ENCODE data around the gene ST6GALNAC1. TPM values are rescaled to one million over a fixed set of nuclear protein-coding genes. Genes with fewer than 3 reads are reported as not detected.

Gene ST6GALNAC1
- total and polyA plus RNA-seq, 8 donors: 2.1 to 46.0 (median 3.4) TPM

GRCh38 chr17:76684756-76685155 is 41.2 kb upstream of the ST6GALNAC1 start:
- no peak for TF ChIP-seq CTCF (IDR thresholded peaks at IDR 0.05)
- intact Hi-C loops (cut with DNase I): no loop called here
- DNase-seq (no peak), ATAC-seq (no peak)
- Histone ChIP-seq H3K27ac (no peak overlapping the region), H3K36me3 (peaks cover 0 to 18% of the 10 kb centered on the region in 2 donors), H3K27me3 (no peaks in the 10 kb centered on the region), H3K4me3 (no peak overlapping the region), H3K9me3 (no peaks in the 10 kb centered on the region), H3K4me1 (peaks cover 8 to 11% of the 10 kb centered on the region in 2 donors)

- ATAC-seq (no peak), DNase-seq (no peak)
- intact Hi-C loops (cut with DNase I): no loop called here
- Histone ChIP-seq H3K27me3 (no peaks in the 10 kb centered on the region), H3K27ac (no peak overlapping the region), H3K36me3 (peaks cover 0 to 18% of the 10 kb centered on the region in 2 donors), H3K4me1 (peaks cover 8 to 11% of the 10 kb centered on the region in 2 donors), H3K4me3 (no peak overlapping the region), H3K9me3 (no peaks in the 10 kb centered on the region)
- TF ChIP-seq CTCF (IDR thresholded peaks at IDR 0.05): no peak
These were observed 40.6 kb upstream of the ST6GALNAC1 start for GRCh38 chr17:76683921-76684745.

DNA sequence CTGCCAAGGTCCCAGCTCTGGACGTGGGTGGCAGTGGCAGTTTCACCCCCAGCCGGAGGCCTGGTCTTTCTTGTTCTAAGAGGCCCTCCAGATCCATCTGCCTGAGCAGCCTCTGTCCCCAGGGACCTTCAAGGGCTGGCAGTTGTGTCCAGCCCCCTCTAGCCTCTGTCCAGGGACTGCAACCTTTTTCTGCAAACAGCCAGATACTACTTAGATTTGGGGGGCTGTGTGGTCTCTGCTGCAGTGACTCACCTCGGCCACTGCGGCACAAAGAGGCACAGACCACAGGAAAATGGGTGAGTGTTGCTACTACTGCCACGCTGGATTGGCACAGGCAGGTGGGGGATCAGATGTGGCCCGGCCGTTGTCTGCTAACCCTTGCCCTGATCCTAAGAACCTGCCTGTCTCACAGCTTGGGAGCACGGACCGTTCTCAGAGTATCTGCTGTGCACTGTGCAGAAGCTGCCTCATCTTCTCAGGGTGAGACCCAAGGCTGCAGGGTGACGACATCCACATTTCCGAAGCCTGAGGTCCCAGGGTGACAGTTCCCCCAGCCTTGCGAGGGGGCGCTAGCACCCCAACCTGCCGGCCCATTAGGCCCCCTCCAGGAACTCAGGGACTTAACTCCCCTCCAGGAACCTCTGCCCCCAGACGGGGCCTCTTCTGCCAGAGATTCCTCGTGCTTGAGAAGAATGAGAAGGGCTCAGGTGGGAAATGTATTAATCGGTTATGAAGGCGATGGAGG is 39.6 kb upstream of the ST6GALNAC1 start:
- no peak for TF ChIP-seq CTCF (IDR thresholded peaks at IDR 0.05)
- DNase-seq (no peak), ATAC-seq (no peak)
- Histone ChIP-seq H3K4me3 (no peak overlapping the region), H3K27me3 (no peaks in the 10 kb centered on the region), H3K9me3 (no peaks in the 10 kb centered on the region), H3K4me1 (peaks cover 0 to 7% of the 10 kb centered on the region in 2 donors), H3K36me3 (peaks cover 0 to 18% of the 10 kb centered on the region in 2 donors), H3K27ac (no peak overlapping the region)
- intact Hi-C loops (cut with DNase I): no loop called here

GRCh38 chr17:76682296-76682695 is 38.7 kb upstream of the ST6GALNAC1 start:
- Histone ChIP-seq H3K4me3 (no peak overlapping the region), H3K36me3 (peaks cover 0 to 15% of the 10 kb centered on the region in 2 donors), H3K4me1 (peaks cover 0 to 7% of the 10 kb centered on the region in 2 donors), H3K27ac (no peak overlapping the region), H3K9me3 (no peaks in the 10 kb centered on the region), H3K27me3 (no peaks in the 10 kb centered on the region)
- intact Hi-C loops (cut with DNase I): no loop called here
- no peak for TF ChIP-seq CTCF (IDR thresholded peaks at IDR 0.05)
- DNase-seq: no peak
- ATAC-seq: peak; percentile 10
